IPS DF 4.7 (cell line): ENCODE results near the gene CREG2.

Experiments
- DNase-seq: peaks from one replicate; pipeline ENCODE4 v3.0.0-alpha.2; 2013; ENCODE audit warnings: low spot score; ENCODE audit errors: extremely low read depth

Gene CREG2

DNA sequence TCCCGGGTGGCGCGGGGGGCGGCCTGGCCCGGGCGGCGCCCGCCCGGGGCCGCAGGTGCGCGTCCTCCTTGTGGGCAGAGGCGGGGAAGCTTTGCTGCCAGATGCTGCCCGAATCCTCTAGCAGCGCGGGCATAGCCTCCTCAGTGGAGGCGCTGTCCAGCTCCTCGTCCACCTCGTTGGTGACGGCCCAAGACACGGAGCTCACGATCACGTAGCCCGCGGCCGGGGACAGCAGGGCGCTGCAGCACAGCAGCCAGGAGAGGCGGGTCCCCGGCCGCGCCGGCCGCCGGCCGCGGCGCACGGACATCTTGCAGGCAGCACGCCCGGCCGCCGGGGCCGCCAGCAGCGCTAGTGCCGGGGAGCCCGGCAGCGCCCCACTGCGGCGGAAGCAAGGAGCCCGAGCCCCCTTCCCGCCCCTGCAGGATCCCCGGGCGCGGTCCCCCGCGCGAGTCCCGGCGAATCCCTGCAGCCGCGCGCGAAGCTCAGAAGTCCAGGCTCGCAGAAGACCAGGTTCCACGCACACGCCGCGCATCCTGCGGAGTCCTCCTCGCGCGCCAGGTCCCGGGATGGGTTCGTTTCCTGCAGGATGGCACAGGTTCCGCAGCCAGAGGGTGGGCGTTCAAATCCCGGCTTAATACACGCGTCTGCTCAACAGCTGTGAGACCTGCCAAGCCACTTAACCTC lies at the start of gene CREG2:
CREG2 (minus strand) TSS at position 353 of the 684 bp plus-strand sequence; CDS start at position 307, 46 bp downstream.
- no peak for DNase-seq

DNA sequence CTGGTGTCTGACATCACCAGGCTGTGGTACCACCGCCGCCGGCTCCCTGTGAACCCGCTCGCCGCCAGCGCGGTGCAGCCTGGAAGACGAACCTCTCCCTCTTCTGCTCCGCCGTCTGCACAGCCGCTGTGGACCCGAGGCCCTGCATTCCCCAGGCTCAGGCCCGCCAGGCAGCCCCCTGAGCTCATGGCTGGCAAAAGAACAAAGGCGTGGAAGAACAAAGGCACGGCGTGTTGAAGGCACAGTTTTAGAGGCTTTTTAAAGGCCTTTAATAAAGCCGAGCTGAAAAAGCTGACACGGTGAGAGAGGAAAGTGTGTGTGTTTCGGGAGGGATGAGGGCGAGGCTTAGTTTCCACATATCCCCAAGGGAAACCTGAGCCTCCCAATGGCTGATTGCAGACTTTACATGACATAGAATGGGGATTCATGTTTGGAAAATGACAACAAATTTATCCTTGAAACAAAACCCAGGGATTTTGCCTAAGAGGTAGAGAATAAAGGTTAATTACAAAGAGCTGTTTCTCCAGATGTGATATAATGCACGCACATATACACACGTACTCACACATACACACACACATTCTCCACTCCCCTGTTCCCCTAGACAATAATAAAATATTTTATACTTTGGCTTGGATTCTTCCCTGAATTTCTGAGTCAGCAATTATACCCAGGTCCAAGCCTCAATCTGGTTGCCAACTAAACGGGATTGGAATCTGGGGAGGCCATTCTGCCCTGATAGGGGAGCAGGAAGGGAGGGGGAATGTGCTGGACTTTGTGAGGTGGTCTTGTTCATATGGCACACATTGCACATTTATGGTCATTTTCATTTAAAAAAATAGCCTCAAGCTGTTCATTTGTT lies 47.9 kb upstream of the CREG2 start:
- no peak for DNase-seq

DNA sequence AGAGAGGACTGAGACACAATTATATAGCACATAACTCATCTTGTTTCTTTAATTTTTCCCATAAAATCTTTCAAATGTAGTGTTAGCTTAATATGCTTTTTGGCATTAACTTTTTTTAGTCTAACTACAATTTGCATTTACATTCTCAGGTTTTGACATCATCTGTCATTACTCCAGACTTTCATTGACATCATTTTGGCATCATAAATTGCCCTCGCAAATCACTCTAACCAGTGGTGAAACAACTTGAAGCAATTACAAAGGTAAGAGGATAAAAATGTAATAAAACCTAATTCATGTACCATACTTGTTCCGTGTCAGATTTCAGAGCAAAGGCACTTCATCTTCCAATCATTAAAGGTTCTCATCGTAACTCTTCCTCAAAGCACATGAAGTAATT lies 46.2 kb upstream of the CREG2 start:
- DNase-seq, result no peak

DNA sequence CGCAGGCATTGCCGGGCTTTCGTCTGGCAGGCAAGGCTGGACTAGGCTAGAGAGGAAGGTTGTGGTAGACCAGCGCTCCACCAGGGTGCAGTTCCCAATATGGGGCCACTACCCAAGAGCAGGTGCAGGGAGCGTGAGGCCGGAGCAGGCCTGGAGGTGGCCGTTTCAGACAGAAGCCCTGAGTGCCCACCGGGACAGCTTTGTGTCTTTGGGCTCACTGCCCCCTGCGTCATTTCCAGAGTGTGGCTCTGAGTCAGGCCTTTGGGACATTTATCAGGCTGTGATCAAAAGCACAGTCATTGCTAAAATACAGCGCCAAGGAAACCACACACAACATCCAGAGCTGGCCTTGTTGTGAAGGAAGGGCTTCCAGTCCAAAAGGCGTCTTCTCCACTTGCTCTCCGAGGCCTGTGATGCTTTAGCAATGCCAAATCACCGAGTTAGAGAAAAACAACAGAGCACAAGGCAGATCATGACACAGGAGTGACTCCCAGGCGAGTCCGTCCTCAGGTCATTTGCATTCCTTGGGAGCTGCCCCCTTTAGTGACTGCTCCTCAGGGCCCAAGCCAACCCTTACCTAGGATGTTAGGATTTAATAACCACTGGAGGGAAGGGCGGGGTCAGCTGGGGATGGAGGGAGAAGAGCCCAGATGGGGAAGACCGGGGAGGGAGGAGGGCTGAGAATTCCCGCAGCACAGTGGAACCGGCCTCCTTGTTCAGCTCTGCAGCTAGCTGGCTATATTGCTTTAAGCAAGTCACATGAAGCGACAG lies 45.3 kb upstream of the CREG2 start:
- no peak for DNase-seq

- no peak for DNase-seq
These were observed 44.2 kb upstream of the CREG2 start for GRCh38 chr2:101431486-101431885.

- no peak for DNase-seq
These were observed 42.9 kb upstream of the CREG2 start for GRCh38 chr2:101430156-101430555.

DNA sequence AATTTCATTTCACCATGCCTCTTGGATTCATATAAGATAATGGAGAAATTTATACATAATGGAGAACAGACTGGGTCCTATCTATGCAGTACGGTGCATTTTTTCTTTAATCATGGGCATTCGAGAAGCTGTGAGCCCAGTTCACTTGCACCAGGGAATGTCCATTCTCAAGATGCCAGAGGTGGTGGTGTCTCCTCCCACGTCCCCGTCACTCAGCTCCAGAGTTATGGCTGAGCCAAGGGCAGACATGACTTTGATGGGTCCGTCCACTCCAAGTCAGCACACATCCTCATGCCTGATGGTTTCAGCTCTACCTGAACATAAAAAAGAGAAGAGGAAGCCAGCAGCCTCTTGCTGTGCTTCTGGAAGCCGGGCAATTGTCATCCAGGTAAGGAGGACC lies 42.1 kb upstream of the CREG2 start:
- DNase-seq, result no peak

GRCh38 chr2:101428422-101429176 lies 41.3 kb upstream of the CREG2 start:
- DNase-seq, result no peak

DNA sequence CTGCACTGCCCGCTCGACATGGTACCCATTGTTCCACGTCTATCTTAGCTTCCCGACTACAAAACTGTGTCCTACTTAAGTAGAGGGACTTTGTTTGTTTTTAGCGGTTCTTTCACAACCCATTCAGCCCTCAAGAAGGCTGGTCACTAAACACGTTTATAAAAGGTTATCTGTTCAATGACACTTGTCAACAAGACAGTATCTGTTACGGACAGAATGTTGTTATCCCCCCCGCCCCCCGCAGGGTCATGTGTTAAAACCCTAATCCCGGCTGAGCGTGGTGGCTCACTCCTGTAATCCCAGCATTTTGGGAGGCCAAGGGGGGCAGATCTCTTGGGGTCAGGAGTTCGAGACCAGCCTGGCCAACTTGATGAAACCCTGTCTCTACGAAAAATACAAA lies 40.4 kb upstream of the CREG2 start:
- no peak for DNase-seq

- DNase-seq, result no peak
These were observed 39.9 kb upstream of the CREG2 start for GRCh38 chr2:101427240-101427639.

DNA sequence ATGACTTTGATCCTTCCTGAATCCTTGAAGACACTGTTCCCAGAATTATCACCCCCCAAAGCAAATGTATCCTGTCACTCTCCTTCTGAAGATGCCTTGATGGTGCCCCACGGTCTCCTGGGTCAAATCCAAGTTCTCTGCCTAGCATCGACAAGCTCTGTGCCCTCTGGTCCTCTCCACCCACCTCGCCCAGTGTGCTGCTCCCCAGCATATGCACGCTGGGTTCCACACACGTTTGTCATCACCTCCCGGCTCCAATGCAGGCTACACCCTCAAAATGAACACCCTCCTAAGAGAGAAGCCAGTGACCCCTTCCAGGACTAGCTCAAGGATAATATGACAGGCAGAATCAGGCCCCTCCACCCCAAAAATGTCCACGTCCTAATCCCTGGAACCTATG lies 39.5 kb upstream of the CREG2 start:
- no peak for DNase-seq

DNA sequence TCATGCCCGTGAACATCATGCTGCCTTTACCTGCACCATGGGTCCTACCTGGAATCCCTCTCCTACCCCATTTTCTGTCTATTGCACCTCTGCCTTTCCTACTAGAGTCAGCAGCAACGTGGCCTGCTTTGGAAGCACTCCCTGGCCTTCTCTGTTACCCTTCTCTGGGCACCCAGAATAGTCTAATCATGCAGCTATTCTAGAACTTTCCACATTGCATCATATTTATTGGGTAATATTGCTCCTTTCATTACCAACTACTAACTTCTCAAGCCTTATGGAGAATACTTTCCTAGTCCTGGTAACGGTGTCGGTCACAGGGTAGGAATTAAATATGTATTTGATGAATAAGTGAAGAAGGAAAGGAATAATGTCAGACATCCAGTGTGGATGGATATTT lies 33.3 kb upstream of the CREG2 start:
- DNase-seq, result no peak

DNA sequence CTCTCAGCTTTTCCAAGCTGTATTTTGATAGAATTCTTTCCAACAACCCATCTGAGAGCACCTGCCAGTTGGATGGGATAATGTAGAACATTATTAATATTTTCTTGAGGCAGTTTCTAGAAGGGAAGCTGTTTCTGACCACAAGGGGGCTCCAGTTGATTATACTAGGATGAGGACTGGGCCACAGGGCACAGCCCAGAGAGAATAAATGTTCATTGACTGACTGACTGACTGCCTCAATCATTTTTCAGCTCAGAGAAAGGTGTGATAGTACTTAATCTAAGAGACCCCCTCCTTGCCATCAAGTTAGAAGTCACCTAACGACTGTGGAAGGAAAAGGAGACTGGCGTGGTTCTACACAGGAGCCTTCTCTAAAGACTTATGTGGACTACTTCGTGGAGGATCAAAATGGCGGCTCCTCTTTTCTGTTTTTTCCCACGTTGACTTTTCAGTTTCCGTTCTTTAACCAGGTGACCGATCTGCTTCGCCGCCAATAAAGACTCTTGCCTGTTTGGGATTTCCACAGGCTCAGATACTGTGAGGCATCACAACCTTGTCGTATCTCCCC lies 31.9 kb upstream of the CREG2 start:
- DNase-seq, result no peak

GRCh38 chr2:101418460-101419095 lies 31.3 kb upstream of the CREG2 start:
- no peak for DNase-seq

DNA sequence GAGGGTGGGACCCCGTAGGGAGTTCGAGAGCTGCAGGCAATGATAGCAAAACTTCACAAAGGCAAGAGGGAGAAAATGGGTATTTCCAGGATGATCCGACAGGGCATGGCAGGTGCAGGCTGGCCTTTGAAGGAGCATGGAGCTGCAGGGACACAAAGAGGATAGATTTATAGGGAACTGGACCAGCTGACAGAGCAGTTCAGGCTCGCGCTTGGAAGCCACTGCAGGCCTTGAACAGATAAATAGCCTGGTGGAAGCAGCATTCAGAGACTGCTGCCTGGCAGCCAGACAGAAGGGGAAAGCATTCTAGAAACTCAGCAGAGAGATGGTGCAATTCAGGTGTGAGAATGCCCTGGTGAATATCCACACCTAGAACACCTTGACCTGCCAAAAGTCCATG lies 29.3 kb upstream of the CREG2 start:
- no peak for DNase-seq

DNA sequence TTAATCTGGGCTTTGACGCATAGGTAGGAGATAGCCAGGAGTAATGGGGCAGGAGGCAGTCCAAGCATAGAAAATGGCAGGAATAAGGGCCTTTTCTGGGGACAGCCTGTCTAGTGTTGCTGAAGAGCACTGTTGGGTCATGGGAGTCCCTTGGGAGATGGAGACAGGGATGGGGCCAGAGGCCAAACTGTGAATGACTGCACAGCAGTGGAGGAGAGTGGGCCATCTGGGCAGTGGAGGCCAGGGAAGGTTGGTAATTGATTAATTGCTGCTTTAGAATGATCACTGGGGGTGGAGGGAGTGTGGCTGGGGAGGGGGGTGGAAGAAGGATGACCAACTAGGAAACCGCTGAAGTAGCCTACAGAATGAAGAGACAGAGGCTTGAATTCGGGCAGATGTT lies 28.6 kb upstream of the CREG2 start:
- DNase-seq, result no peak

- no peak for DNase-seq
These were observed 27.9 kb upstream of the CREG2 start for GRCh38 chr2:101415220-101415619.

GRCh38 chr2:101412092-101412694 lies 24.9 kb upstream of the CREG2 start:
- DNase-seq, result no peak

GRCh38 chr2:101410746-101411145 lies 23.4 kb upstream of the CREG2 start:
- DNase-seq, result no peak

DNA sequence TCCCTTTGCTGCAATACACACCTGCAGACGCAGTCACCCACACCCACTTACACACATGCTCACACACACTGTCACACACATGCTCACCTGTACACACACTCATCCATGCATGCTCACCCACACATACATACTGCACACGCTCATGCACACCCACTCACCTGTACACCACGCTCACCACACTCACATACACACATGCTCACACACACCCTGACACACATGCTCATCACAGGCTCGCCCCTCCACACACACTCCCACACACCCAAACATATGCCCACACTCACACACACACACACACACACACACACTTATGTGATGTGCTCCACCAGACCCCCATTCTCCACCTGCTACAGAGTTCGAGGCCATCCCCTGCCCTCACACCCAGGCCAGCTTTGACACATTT lies 22.8 kb upstream of the CREG2 start:
- DNase-seq, result no peak
